Measurements from ENCODE around the gene RCBTB2.

- no peak for TF ChIP-seq POLR2A (IDR thresholded peaks at IDR 0.05)
- TF ChIP-seq, protein P1, sequence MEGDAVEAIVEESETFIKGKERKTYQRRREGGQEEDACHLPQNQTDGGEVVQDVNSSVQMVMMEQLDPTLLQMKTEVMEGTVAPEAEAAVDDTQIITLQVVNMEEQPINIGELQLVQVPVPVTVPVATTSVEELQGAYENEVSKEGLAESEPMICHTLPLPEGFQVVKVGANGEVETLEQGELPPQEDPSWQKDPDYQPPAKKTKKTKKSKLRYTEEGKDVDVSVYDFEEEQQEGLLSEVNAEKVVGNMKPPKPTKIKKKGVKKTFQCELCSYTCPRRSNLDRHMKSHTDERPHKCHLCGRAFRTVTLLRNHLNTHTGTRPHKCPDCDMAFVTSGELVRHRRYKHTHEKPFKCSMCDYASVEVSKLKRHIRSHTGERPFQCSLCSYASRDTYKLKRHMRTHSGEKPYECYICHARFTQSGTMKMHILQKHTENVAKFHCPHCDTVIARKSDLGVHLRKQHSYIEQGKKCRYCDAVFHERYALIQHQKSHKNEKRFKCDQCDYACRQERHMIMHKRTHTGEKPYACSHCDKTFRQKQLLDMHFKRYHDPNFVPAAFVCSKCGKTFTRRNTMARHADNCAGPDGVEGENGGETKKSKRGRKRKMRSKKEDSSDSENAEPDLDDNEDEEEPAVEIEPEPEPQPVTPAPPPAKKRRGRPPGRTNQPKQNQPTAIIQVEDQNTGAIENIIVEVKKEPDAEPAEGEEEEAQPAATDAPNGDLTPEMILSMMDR (IDR thresholded peaks at IDR 0.05): no peak
Observed at GRCh38 chr13:48448959-48449614, 83.8 kb downstream of the RCBTB2 start.
